Mucosa of stomach (tissue), 1 donor: ENCODE data around the gene TPST2.
A peak's percentile ranks its signal among the peaks of the same experiment; 100 is the strongest.

Source experiments
- H3K27me3 ChIP-seq: one replicate; pipeline ENCODE4 v1.7.0; 2013; ENCODE audit warnings: mild to moderate bottlenecking, low read length; ENCODE audit not compliant: control insufficient read depth, insufficient read depth
- H3K36me3 ChIP-seq: one replicate; pipeline ENCODE4 v1.7.0; 2013; ENCODE audit warnings: low read length; ENCODE audit not compliant: control insufficient read depth, insufficient read depth
- H3K4me1 ChIP-seq: one replicate; pipeline ENCODE4 v1.7.0; 2013; ENCODE audit warnings: mild to moderate bottlenecking, low read length; ENCODE audit not compliant: control insufficient read depth, insufficient read depth
- H3K4me3 ChIP-seq: one replicate; pipeline ENCODE4 v1.7.0; 2013; ENCODE audit warnings: low read length
- H3K9ac ChIP-seq: one replicate; pipeline ENCODE4 v1.7.0; 2013; ENCODE audit warnings: mild to moderate bottlenecking, low read length, moderate library complexity
- H3K9me3 ChIP-seq: one replicate; pipeline ENCODE4 v1.7.0; 2013; ENCODE audit warnings: mild to moderate bottlenecking, low read length, moderate library complexity; ENCODE audit not compliant: control insufficient read depth
- donor health status: Pancreatic carcinoma.

TPST2 gene

GRCh38 chr22:26589845-26590736 is at the start of gene TPST2:
Gene TPST2, minus strand, starts transcription at chr22:26590132. Its CDS starts 48,502 bp downstream, at chr22:26541630.
- Histone ChIP-seq H3K4me3 (peak within 1 kb of the TSS; percentile 37), H3K4me1 (peaks cover 10% of the 10 kb centered on the region), H3K9me3 (no peaks in the 10 kb centered on the region), H3K27me3 (no peaks in the 10 kb centered on the region), H3K36me3 (no peaks in the 10 kb centered on the region), H3K9ac (peak within 1 kb of the TSS; percentile 78)

- no peak overlapping the region for H3K9ac ChIP-seq
- H3K36me3 ChIP-seq: no peaks in the 10 kb centered on the region
- H3K4me3 ChIP-seq: no peak overlapping the region
- H3K27me3 ChIP-seq: no peaks in the 10 kb centered on the region
- H3K9me3 ChIP-seq: no peaks in the 10 kb centered on the region
- H3K4me1 ChIP-seq: no peaks in the 10 kb centered on the region
These were observed 46.4 kb upstream of the TPST2 start for GRCh38 chr22:26636296-26636695.

- no peaks in the 10 kb centered on the region for H3K4me1 ChIP-seq
- no peaks in the 10 kb centered on the region for H3K36me3 ChIP-seq
- no peaks in the 10 kb centered on the region for H3K9me3 ChIP-seq
- H3K9ac ChIP-seq: no peak overlapping the region
- H3K4me3 ChIP-seq: no peak overlapping the region
- H3K27me3 ChIP-seq: no peaks in the 10 kb centered on the region
These were observed 45.2 kb upstream of the TPST2 start for GRCh38 chr22:26635117-26635516.

- Histone ChIP-seq H3K9me3 (no peaks in the 10 kb centered on the region), H3K36me3 (no peaks in the 10 kb centered on the region), H3K4me3 (no peak overlapping the region), H3K4me1 (no peaks in the 10 kb centered on the region), H3K27me3 (no peaks in the 10 kb centered on the region), H3K9ac (no peak overlapping the region)
These were observed 44.3 kb upstream of the TPST2 start for GRCh38 chr22:26634189-26634588.

- Histone ChIP-seq H3K27me3 (no peaks in the 10 kb centered on the region), H3K9ac (no peak overlapping the region), H3K36me3 (no peaks in the 10 kb centered on the region), H3K4me1 (no peaks in the 10 kb centered on the region), H3K9me3 (no peaks in the 10 kb centered on the region), H3K4me3 (no peak overlapping the region)
These were observed 42.7 kb upstream of the TPST2 start for GRCh38 chr22:26632422-26633155.

GRCh38 chr22:26631282-26631681 is 41.4 kb upstream of the TPST2 start:
- no peaks in the 10 kb centered on the region for H3K9me3 ChIP-seq
- no peaks in the 10 kb centered on the region for H3K4me1 ChIP-seq
- H3K27me3 ChIP-seq: no peaks in the 10 kb centered on the region
- no peaks in the 10 kb centered on the region for H3K36me3 ChIP-seq
- no peak overlapping the region for H3K4me3 ChIP-seq
- H3K9ac ChIP-seq: no peak overlapping the region

- Histone ChIP-seq H3K9ac (no peak overlapping the region), H3K27me3 (no peaks in the 10 kb centered on the region), H3K4me3 (no peak overlapping the region), H3K4me1 (no peaks in the 10 kb centered on the region), H3K9me3 (no peaks in the 10 kb centered on the region), H3K36me3 (no peaks in the 10 kb centered on the region)
These were observed 40.2 kb upstream of the TPST2 start for GRCh38 chr22:26629988-26630761.

GRCh38 chr22:26624803-26625202 is 34.9 kb upstream of the TPST2 start:
- Histone ChIP-seq H3K9me3 (no peaks in the 10 kb centered on the region), H3K9ac (no peak overlapping the region), H3K27me3 (peaks cover 4% of the 10 kb centered on the region), H3K36me3 (no peaks in the 10 kb centered on the region), H3K4me1 (no peaks in the 10 kb centered on the region), H3K4me3 (no peak overlapping the region)

GRCh38 chr22:26623984-26624383 is 34.1 kb upstream of the TPST2 start:
- Histone ChIP-seq H3K4me1 (peaks cover 4% of the 10 kb centered on the region), H3K36me3 (no peaks in the 10 kb centered on the region), H3K9me3 (no peaks in the 10 kb centered on the region), H3K27me3 (peaks cover 4% of the 10 kb centered on the region), H3K4me3 (no peak overlapping the region), H3K9ac (no peak overlapping the region)

GRCh38 chr22:26621663-26622062 is 31.7 kb upstream of the TPST2 start, which contains the start of gene CRYBA4:
Gene CRYBA4, plus strand, starts transcription at chr22:26621963. Its CDS starts 634 bp downstream, at chr22:26622597.
- no peaks in the 10 kb centered on the region for H3K9me3 ChIP-seq
- H3K36me3 ChIP-seq: no peaks in the 10 kb centered on the region
- H3K27me3 ChIP-seq: peaks cover 4% of the 10 kb centered on the region
- no peak within 1 kb of the TSS for H3K4me3 ChIP-seq
- H3K4me1 ChIP-seq: peaks cover 4% of the 10 kb centered on the region
- H3K9ac ChIP-seq: no peak within 1 kb of the TSS

- H3K9me3 ChIP-seq: no peaks in the 10 kb centered on the region
- no peaks in the 10 kb centered on the region for H3K36me3 ChIP-seq
- peaks cover 4% of the 10 kb centered on the region for H3K4me1 ChIP-seq
- peaks cover 4% of the 10 kb centered on the region for H3K27me3 ChIP-seq
- no peak overlapping the region for H3K4me3 ChIP-seq
- H3K9ac ChIP-seq: no peak overlapping the region
These were observed 30.3 kb upstream of the TPST2 start for GRCh38 chr22:26620197-26620596.
